ENCODE results near the gene TBX18. TPM values are rescaled to one million over a fixed set of nuclear protein-coding genes. Genes with fewer than 3 reads are reported as not detected.
A peak's percentile ranks its signal among the peaks of the same experiment; 100 is the strongest.

The TBX18 gene
- total RNA-seq, 4 donors from 2014 or later, result 30.2 to 63.7 (median 41.0) TPM

GRCh38 chr6:84752118-84752850 lies 12.1 kb downstream of the TBX18 start:
- H3K4me3 ChIP-seq, result no peak overlapping the region
- no peaks in the 10 kb centered on the region for H3K27me3 ChIP-seq
- TF ChIP-seq EP300 (IDR thresholded peaks at IDR 0.05) (no peak), POLR2A (IDR thresholded peaks at IDR 0.05) (no peak), CTCF (IDR thresholded peaks at IDR 0.05) (no peak)
- no peaks in the 10 kb centered on the region for H3K36me3 ChIP-seq
- 61 to 64% methylated on average over 5 of the region's 5 CpGs for WGBS, 2 donors
- DNase-seq (ENCODE audit: low spot score in 2 of 2), result no peak
- H3K27ac ChIP-seq, result peak overlapping the region in 2 of 4 donors; percentile 4 to 6
- H3K4me1 ChIP-seq, result peaks cover 0 to 35% (median 3%) of the 10 kb centered on the region in 4 donors
- H3K9me3 ChIP-seq, result no peaks in the 10 kb centered on the region

GRCh38 chr6:84749181-84749580 lies 15.2 kb downstream of the TBX18 start:
- Histone ChIP-seq H3K4me1 (peaks cover 0 to 21% (median 3%) of the 10 kb centered on the region in 4 donors), H3K36me3 (no peaks in the 10 kb centered on the region), H3K27me3 (no peaks in the 10 kb centered on the region), H3K27ac (no peak overlapping the region), H3K4me3 (no peak overlapping the region), H3K9me3 (no peaks in the 10 kb centered on the region)
- no peak for TF ChIP-seq POLR2A (IDR thresholded peaks at IDR 0.05)
- TF ChIP-seq CTCF (IDR thresholded peaks at IDR 0.05), result no peak
- no peak for TF ChIP-seq EP300 (IDR thresholded peaks at IDR 0.05)
- DNase-seq (ENCODE audit: low spot score in 2 of 2), result no peak

- TF ChIP-seq EP300 (IDR thresholded peaks at IDR 0.05) (no peak), CTCF (IDR thresholded peaks at IDR 0.05) (no peak), POLR2A (IDR thresholded peaks at IDR 0.05) (no peak)
- Histone ChIP-seq H3K36me3 (no peaks in the 10 kb centered on the region), H3K27ac (no peak overlapping the region), H3K9me3 (no peaks in the 10 kb centered on the region), H3K27me3 (no peaks in the 10 kb centered on the region), H3K4me1 (peaks cover 0 to 18% (median 3%) of the 10 kb centered on the region in 4 donors), H3K4me3 (no peak overlapping the region)
- WGBS, 2 donors, result 54 to 64% methylated on average over 2 of the region's 2 CpGs
- DNase-seq (ENCODE audit: low spot score in 2 of 2), result no peak
Measured at GRCh38 chr6:84748376-84748775, 16.0 kb downstream of the TBX18 start.

GRCh38 chr6:84743616-84744015 lies 20.8 kb downstream of the TBX18 start:
- Histone ChIP-seq H3K4me1 (peaks cover 0 to 4% (median 0%) of the 10 kb centered on the region in 4 donors), H3K4me3 (no peak overlapping the region), H3K9me3 (no peaks in the 10 kb centered on the region), H3K27me3 (no peaks in the 10 kb centered on the region), H3K36me3 (peaks cover 0 to 4% (median 0%) of the 10 kb centered on the region in 3 donors), H3K27ac (no peak overlapping the region)
- WGBS, 2 donors, result 57 to 59% methylated on average over 4 of the region's 4 CpGs
- no peak for DNase-seq (ENCODE audit: low spot score in 2 of 2)
- TF ChIP-seq EP300 (IDR thresholded peaks at IDR 0.05) (no peak), CTCF (IDR thresholded peaks at IDR 0.05) (no peak), POLR2A (IDR thresholded peaks at IDR 0.05) (no peak)

DNA sequence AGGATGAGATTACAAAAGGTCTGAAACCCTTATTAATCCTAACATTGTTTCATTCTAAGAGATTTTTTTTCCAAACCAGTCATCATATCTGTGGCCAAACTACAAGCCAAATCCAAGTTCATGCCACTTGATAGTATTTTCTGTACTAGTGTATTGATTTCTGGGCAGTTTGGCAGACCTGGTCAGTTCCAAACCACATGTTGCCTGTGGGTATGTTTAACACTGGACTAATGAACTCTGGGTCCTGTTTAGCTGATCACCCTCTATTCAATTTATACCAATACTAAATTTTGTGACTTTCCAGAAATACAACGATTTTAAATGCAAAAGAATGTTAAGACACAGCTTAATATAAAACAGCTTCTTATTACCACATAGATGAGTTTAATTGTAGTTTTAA lies 24.0 kb downstream of the TBX18 start:
- H3K4me1 ChIP-seq, result no peaks in the 10 kb centered on the region
- H3K27ac ChIP-seq, result no peak overlapping the region
- H3K27me3 ChIP-seq, result no peaks in the 10 kb centered on the region
- no peak overlapping the region for H3K4me3 ChIP-seq
- no peaks in the 10 kb centered on the region for H3K9me3 ChIP-seq
- no peak for DNase-seq (ENCODE audit: low spot score in 2 of 2)
- H3K36me3 ChIP-seq, result peaks cover 0 to 23% (median 0%) of the 10 kb centered on the region in 3 donors
- 58 to 67% methylated on average over 1 of the region's 1 CpG for WGBS, 2 donors
- TF ChIP-seq CTCF (IDR thresholded peaks at IDR 0.05) (no peak), POLR2A (IDR thresholded peaks at IDR 0.05) (no peak), EP300 (IDR thresholded peaks at IDR 0.05) (no peak)
